ENCODE results near the gene ENPP5. TPM values are rescaled to one million over a fixed set of nuclear protein-coding genes. Genes with fewer than 3 reads are reported as not detected.

The ENPP5 gene
- total and polyA plus RNA-seq, 2 of the 4 experiments (the other 2 are of a cell fraction) = under 0.01 TPM; not detected in 1

- Histone ChIP-seq H3K9ac (ENCODE audit: low read depth, low read length) (no peak overlapping the region), H4K91ac (ENCODE audit: insufficient read depth, low read depth, low read length) (no peak overlapping the region), H4K8ac (ENCODE audit: low read depth in 2 of 2, low read length in 2 of 2) (no peak overlapping the region), H3K14ac (replicated peaks; ENCODE audit: low read depth, low read length) (no peak overlapping the region), H2BK20ac (ENCODE audit: low read depth, low read length) (no peak overlapping the region), H3K9me3 (ENCODE audit: control insufficient read depth, insufficient read depth, low read length) (no peaks in the 10 kb centered on the region), H3K18ac (ENCODE audit: low read depth, low read length) (no peak overlapping the region), H2BK15ac (ENCODE audit: low read depth, low read length) (no peak overlapping the region), H2BK120ac (ENCODE audit: low read depth, low read length) (no peak overlapping the region), H2BK5ac (ENCODE audit: low read depth, low read length, poor library complexity, severe bottlenecking) (no peak overlapping the region), H2AFZ (replicated peaks; ENCODE audit: low read length, poor library complexity) (no peak overlapping the region), H4K20me1 (ENCODE audit: insufficient read depth, low read length) (no peaks in the 10 kb centered on the region), H3K36me3 (ENCODE audit: control insufficient read depth, insufficient read depth, low read length) (no peaks in the 10 kb centered on the region), H3K27me3 (ENCODE audit: control insufficient read depth, insufficient read depth, low read length) (peaks cover 4% of the 10 kb centered on the region), H2AK9ac (replicated peaks; ENCODE audit: low read depth, low read length, poor library complexity) (no peak overlapping the region), H3K4ac (ENCODE audit: low read depth, low read length) (no peak overlapping the region), H3K4me1 (ENCODE audit: control insufficient read depth, insufficient read depth, low read length) (no peaks in the 10 kb centered on the region), H3K4me2 (ENCODE audit: low read depth, low read length) (no peak overlapping the region), H3K23ac (ENCODE audit: low read depth, low read length) (no peak overlapping the region), H2AK5ac (ENCODE audit: low read depth, low read length) (no peak overlapping the region), H3K79me1 (ENCODE audit: low read depth in 1 of 2, low read length in 2 of 2) (no peaks in the 10 kb centered on the region), H3K27ac (ENCODE audit: insufficient read depth, low read length) (no peak overlapping the region), H3K9me1 (ENCODE audit: insufficient read depth, low read length) (no peaks in the 10 kb centered on the region), H3K4me3 (ENCODE audit: insufficient read depth, low read depth, low read length) (no peak overlapping the region), H4K5ac (ENCODE audit: low read depth, low read length) (no peak overlapping the region), H3K56ac (ENCODE audit: extremely low read depth, insufficient read depth, low read length) (no peak overlapping the region)
- no peak for DNase-seq
- TF ChIP-seq CHD1 (IDR thresholded peaks at IDR 0.05; ENCODE audit: low read depth, low read length) = no peak
- no peak for TF ChIP-seq CEBPB (IDR thresholded peaks at IDR 0.05; ENCODE audit: low read depth, low read length)
- TF ChIP-seq, protein P1, sequence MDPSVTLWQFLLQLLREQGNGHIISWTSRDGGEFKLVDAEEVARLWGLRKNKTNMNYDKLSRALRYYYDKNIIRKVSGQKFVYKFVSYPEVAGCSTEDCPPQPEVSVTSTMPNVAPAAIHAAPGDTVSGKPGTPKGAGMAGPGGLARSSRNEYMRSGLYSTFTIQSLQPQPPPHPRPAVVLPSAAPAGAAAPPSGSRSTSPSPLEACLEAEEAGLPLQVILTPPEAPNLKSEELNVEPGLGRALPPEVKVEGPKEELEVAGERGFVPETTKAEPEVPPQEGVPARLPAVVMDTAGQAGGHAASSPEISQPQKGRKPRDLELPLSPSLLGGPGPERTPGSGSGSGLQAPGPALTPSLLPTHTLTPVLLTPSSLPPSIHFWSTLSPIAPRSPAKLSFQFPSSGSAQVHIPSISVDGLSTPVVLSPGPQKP (IDR thresholded peaks at IDR 0.05; ENCODE audit: borderline replicate concordance, low read depth, low read length) = no peak
- TF ChIP-seq FOS (IDR thresholded peaks at IDR 0.05; ENCODE audit: low read depth, low read length) = no peak
- TF ChIP-seq RCOR1 (IDR thresholded peaks at IDR 0.05; ENCODE audit: insufficient replicate concordance, low read length) = no peak
- TF ChIP-seq RAD21 (IDR thresholded peaks at IDR 0.05; ENCODE audit: low read length) = no peak
- TF ChIP-seq MAFK (IDR thresholded peaks at IDR 0.05; ENCODE audit: low read depth, low read length) = no peak
- in situ Hi-C loops (cut with MboI; ENCODE audit: low sequenced_read_pairs) = no loop called here
- ChIA-PET POLR2A (ENCODE audit: unreplicated experiment) (no interaction called here), CTCF (no interaction called here)
- WGBS, 2 experiments (ENCODE audit: extremely low coverage in 2 of 2, insufficient read length in 1 of 2) = no CpG with 5 or more reads among the region's 4 CpGs
- no peak for ATAC-seq (ENCODE audit: low read depth)
- dilution Hi-C loops (cut with HindIII; ENCODE audit: low sequenced_read_pairs, unreplicated experiment) = no loop called here
- no TSS peak for BruUV-seq (replicated peaks)
- intact Hi-C loops (cut with micrococcal nuclease) = no loop called here
These were observed 1.4 kb upstream of the ENPP5 start for GRCh38 chr6:46172176-46172575.
